ENCODE measurements around the gene IQCK.

The IQCK gene

DNA sequence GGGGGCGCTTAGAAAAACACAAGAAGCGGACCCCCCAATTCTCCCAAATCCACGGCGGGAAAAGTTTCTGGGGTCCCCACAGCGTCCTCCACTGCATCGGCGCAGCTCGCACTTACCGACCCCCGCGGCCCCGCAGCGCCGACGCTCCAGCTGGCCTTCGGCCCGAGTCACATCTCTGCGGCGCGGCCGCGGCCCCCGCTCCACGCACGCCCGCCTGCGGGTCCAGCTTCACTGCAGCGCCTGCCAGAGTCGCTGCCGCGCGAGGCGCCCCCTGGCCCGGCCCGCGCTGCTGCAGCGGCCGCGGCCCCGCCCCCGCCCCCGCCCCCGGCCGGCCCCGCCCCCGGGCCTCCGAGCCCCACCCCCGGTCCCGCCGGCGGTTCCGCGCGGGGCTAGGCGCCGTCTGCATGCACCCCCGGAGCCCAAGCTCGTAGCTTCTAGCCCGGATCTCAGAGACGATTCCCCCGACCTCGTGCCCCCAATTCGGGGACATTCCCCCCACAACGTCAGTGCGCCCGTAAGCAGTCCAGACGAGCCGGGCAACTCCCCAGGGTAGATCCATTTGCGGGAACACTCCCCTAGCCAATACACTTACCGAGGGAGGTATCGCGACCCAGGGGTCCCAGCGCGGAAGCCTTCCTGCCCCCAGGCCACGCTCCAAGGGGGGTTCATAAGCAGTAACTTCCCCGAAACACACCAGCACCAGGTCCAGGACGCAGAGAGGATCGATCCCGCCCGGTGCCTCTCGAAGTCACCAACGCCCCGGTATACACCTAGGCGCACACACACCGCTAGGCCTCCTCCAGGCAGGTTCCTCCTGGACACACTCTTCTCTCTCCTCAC lies 166.8 kb downstream of the IQCK start, which contains the start of gene GPRC5B (continued):
- peak; percentile 90; the same call in 1 of the 2 replicates for TF ChIP-seq ZNF792 (tag by site-specific recombination; IDR thresholded peaks at IDR 0.05)
- TF ChIP-seq GLI4 (tag by site-specific recombination; IDR thresholded peaks at IDR 0.05), result no peak
- TF ChIP-seq WT1 (tag by site-specific recombination; IDR thresholded peaks at IDR 0.05), result peak; percentile 53; the same call in 1 of the 2 replicates

DNA sequence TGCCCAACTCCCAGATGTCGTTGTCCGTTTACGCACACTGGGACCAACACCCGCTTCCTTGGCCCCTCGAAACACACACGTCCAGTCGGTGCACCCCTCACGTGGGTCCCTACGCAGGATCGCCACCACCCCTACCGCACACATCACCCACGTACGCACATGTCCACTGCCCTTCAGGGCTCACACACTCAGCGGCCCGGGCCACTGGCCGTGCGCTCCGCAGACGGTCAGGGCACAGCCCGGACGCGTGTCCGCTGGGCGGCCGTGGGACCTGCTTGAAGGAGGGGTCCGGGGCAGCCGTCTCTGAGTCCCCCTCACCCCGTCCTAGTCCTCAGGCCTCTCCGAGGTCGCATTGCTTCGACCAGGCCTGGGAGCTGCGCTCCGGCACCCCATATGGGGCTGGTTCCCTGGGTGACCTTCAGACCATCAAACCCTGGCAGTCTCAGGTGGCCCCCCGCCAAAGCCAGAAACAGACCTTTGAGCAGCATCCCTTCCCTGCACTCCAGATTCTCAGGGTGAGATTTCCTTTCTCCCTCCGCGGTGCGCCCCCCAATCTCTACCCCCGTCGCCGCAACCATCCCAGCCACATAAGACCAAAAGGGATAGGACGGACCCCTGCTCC lies 167.5 kb downstream of the IQCK start:
- Histone ChIP-seq H3K4me3 (ENCODE audit: low read depth, low read length) (no peak overlapping the region), H3K36me3 (ENCODE audit: control insufficient read depth in 2 of 2, insufficient read depth in 1 of 2, low read length in 2 of 2) (no peaks in the 10 kb centered on the region), H3K27ac (ENCODE audit: extremely low read depth, low read depth, low read length) (no peak overlapping the region), H3K4me1 (ENCODE audit: control insufficient read depth, insufficient read depth, low read length) (no peaks in the 10 kb centered on the region), H3K9me3 (ENCODE audit: control insufficient read depth, insufficient read depth, low read depth, low read length) (no peaks in the 10 kb centered on the region)
- ChIA-PET POLR2A (no interaction called here), CTCF (interaction anchor here (1.2 to 6.6 kb wide), 7 partner anchors 14 to 324 kb away, joined by 5 to 99 read pairs (median 7); no protein-coding TSS in a partner anchor)
- TF ChIP-seq ZNF202 (tag by site-specific recombination; IDR thresholded peaks at IDR 0.05; ENCODE audit: borderline replicate concordance) (0 out of 2 replicates have a peak, but pooled peaks have one; percentile 53), YY1 (tag by site-specific recombination; IDR thresholded peaks at IDR 0.05) (no peak)

DNA sequence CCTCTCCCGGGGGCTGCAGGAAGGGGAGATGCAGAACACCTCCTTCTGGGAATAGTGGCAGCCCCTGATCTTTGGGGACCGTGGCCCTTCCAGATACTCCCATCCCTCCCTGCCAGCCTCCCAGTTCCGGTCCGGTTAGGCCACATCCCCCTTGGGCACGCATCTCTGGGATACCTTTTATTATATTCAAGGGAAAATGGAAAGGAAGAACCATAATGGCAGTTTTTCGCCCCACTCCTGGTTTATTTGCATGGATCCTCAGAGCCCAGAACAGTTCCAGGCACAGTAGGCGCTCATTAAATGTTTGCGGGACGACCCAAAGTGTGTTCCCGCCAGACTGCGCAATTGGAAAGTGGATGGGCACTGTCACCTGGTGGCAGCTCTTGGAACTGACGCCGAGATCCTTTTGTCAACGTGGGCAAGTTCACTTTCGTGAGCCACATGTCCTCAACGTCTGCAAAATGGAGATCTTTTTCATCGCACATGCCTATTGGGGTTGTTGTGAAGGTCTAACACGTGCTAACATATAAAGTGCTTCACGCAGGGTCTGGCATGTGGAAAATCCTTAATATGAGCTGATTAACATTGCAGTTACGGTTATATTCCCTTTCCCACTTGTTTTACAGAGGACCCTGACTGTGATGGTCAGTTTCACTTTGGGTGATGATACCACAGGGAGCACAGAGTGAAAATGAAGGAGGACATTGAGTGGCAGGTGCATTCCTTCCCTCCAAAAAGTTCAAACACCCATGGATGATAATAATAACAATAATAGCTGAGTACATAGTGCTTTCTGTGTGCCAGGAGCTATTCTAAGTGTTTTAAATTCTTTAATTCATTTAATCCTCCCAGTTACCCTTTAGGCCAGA lies 168.2 kb downstream of the IQCK start:
- Histone ChIP-seq H3K36me3 (ENCODE audit: control insufficient read depth in 2 of 2, insufficient read depth in 1 of 2, low read length in 2 of 2) (no peaks in the 10 kb centered on the region), H3K4me1 (ENCODE audit: control insufficient read depth, insufficient read depth, low read length) (no peaks in the 10 kb centered on the region), H3K9me3 (ENCODE audit: control insufficient read depth, insufficient read depth, low read depth, low read length) (no peaks in the 10 kb centered on the region), H3K4me3 (ENCODE audit: low read depth, low read length) (no peak overlapping the region), H3K27ac (ENCODE audit: extremely low read depth, low read depth, low read length) (no peak overlapping the region)
- CTCF ChIA-PET, result interaction anchor here (0.5 to 6.6 kb wide), 33 partner anchors 9 to 627 kb away, joined by 3 to 99 read pairs (median 4); partner anchors contain the start of gene VPS35L
- POLR2A ChIA-PET, result interaction anchor here (1.0 kb wide), 1 partner anchor 285 kb away, joined by 4 read pairs; no protein-coding TSS in a partner anchor
- no peak for TF ChIP-seq ZNF19 (tag by site-specific recombination; IDR thresholded peaks at IDR 0.05; ENCODE audit: low read depth)
- TF ChIP-seq, protein P1, sequence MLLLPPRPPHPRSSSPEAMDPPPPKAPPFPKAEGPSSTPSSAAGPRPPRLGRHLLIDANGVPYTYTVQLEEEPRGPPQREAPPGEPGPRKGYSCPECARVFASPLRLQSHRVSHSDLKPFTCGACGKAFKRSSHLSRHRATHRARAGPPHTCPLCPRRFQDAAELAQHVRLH (tag by site-specific recombination; IDR thresholded peaks at IDR 0.05), result 0 out of 2 replicates have a peak, but pooled peaks have one; percentile 39
- no peak; the same call in 1 of the 2 replicates for TF ChIP-seq ZNF391 (tag by site-specific recombination; IDR thresholded peaks at IDR 0.05; ENCODE audit: borderline replicate concordance, low read depth)
- TF ChIP-seq ZNF626 (tag by site-specific recombination; IDR thresholded peaks at IDR 0.05), result no peak
- TF ChIP-seq ZNF169 (tag by site-specific recombination; IDR thresholded peaks at IDR 0.05), result no peak
- no peak for TF ChIP-seq ZNF121 (tag by site-specific recombination; IDR thresholded peaks at IDR 0.05)
- TF ChIP-seq, protein P2, sequence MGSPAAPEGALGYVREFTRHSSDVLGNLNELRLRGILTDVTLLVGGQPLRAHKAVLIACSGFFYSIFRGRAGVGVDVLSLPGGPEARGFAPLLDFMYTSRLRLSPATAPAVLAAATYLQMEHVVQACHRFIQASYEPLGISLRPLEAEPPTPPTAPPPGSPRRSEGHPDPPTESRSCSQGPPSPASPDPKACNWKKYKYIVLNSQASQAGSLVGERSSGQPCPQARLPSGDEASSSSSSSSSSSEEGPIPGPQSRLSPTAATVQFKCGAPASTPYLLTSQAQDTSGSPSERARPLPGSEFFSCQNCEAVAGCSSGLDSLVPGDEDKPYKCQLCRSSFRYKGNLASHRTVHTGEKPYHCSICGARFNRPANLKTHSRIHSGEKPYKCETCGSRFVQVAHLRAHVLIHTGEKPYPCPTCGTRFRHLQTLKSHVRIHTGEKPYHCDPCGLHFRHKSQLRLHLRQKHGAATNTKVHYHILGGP (tag by site-specific recombination; IDR thresholded peaks at IDR 0.05), result no peak
- no peak for TF ChIP-seq ZNF138 (tag by site-specific recombination; IDR thresholded peaks at IDR 0.05; ENCODE audit: borderline replicate concordance)
- TF ChIP-seq, protein P3, sequence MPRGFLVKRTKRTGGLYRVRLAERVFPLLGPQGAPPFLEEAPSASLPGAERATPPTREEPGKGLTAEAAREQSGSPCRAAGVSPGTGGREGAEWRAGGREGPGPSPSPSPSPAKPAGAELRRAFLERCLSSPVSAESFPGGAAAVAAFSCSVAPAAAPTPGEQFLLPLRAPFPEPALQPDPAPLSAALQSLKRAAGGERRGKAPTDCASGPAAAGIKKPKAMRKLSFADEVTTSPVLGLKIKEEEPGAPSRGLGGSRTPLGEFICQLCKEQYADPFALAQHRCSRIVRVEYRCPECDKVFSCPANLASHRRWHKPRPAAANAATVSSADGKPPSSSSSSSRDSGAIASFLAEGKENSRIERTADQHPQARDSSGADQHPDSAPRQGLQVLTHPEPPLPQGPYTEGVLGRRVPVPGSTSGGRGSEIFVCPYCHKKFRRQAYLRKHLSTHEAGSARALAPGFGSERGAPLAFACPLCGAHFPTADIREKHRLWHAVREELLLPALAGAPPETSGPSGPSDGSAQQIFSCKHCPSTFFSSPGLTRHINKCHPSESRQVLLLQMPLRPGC (tag by site-specific recombination; IDR thresholded peaks at IDR 0.05), result no peak
- TF ChIP-seq ZNF747 (tag by site-specific recombination; IDR thresholded peaks at IDR 0.05), result no peak
- TF ChIP-seq ZXDB (tag by site-specific recombination; IDR thresholded peaks at IDR 0.05), result no peak; the same call in 1 of the 2 replicates
- peak; percentile 84 for TF ChIP-seq ZNF2 (tag by site-specific recombination; IDR thresholded peaks at IDR 0.05)
- no peak for TF ChIP-seq ZNF596 (tag by site-specific recombination; IDR thresholded peaks at IDR 0.05)
- no peak for TF ChIP-seq ZNF585B (tag by site-specific recombination; IDR thresholded peaks at IDR 0.05)
- no peak for TF ChIP-seq ZFP41 (tag by site-specific recombination; IDR thresholded peaks at IDR 0.05; ENCODE audit: borderline replicate concordance)
- TF ChIP-seq ZNF37A (tag by site-specific recombination; IDR thresholded peaks at IDR 0.05), result no peak
- TF ChIP-seq ZNF76 (tag by site-specific recombination; IDR thresholded peaks at IDR 0.05; ENCODE audit: borderline replicate concordance, low read depth), result no peak
- TF ChIP-seq ZNF114 (tag by site-specific recombination; IDR thresholded peaks at IDR 0.05), result no peak
- TF ChIP-seq ZNF544 (tag by site-specific recombination; IDR thresholded peaks at IDR 0.05), result no peak
- TF ChIP-seq ZNF112 (tag by site-specific recombination; IDR thresholded peaks at IDR 0.05), result no peak
- no peak for TF ChIP-seq MYNN (tag by site-specific recombination; IDR thresholded peaks at IDR 0.05; ENCODE audit: borderline replicate concordance)
- no peak for TF ChIP-seq ZNF274 (IDR thresholded peaks at IDR 0.05; ENCODE audit: low read length)
- no peak for TF ChIP-seq ZNF274 (tag by site-specific recombination; IDR thresholded peaks at IDR 0.05; ENCODE audit: borderline replicate concordance)

Measured in HEK293 (cell line).